Measurements from ENCODE around the gene THAP7. TPM values are rescaled to one million over a fixed set of nuclear protein-coding genes. Genes with fewer than 3 reads are reported as not detected.

Gene THAP7
- total and polyA plus RNA-seq, 2 of the 13 experiments (the other 11 are each of a cell fraction or from before 2014, with no cell fraction given), result 13.0 to 25.5 TPM

DNA sequence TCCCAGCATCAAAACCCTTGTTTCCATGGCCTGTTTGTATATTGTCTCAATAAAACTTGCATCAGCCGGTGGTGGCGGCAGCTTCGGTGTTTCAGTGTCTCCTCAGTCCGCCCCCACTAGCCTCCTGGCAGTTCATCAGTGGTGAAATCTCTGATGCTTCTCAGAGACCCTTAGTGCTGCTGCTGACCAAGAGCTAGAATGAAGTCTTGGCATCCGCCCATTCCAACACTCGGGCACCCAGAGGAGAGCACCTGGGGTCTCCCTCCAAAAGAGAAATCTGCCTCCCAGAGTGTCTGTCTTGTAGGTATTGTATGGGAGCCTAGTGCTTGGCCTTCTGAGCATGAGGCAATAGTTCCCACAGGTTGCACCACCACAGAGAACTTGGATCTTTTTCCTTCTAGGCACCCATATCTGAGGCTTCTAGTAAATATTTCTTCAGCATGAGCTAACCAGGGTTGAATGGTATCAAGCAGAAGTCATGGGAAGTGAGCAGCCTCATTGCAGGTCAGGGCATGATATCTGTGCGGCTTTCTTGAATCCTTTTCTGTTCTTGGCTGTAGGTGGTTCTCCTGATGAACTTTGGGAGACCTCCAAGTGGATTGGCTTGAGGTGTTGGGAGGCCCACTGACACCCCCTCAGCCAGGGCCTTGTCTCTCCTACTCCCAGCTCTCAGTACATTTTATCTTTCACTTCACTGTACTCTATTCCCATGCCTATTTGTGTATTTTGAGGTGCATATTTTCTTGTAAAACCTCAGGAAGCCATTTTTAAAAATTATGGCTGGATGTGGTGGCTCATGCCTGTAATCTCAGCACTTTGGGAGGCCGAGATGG lies 48.0 kb downstream of the THAP7 start (continued):
- TF ChIP-seq, protein P1, sequence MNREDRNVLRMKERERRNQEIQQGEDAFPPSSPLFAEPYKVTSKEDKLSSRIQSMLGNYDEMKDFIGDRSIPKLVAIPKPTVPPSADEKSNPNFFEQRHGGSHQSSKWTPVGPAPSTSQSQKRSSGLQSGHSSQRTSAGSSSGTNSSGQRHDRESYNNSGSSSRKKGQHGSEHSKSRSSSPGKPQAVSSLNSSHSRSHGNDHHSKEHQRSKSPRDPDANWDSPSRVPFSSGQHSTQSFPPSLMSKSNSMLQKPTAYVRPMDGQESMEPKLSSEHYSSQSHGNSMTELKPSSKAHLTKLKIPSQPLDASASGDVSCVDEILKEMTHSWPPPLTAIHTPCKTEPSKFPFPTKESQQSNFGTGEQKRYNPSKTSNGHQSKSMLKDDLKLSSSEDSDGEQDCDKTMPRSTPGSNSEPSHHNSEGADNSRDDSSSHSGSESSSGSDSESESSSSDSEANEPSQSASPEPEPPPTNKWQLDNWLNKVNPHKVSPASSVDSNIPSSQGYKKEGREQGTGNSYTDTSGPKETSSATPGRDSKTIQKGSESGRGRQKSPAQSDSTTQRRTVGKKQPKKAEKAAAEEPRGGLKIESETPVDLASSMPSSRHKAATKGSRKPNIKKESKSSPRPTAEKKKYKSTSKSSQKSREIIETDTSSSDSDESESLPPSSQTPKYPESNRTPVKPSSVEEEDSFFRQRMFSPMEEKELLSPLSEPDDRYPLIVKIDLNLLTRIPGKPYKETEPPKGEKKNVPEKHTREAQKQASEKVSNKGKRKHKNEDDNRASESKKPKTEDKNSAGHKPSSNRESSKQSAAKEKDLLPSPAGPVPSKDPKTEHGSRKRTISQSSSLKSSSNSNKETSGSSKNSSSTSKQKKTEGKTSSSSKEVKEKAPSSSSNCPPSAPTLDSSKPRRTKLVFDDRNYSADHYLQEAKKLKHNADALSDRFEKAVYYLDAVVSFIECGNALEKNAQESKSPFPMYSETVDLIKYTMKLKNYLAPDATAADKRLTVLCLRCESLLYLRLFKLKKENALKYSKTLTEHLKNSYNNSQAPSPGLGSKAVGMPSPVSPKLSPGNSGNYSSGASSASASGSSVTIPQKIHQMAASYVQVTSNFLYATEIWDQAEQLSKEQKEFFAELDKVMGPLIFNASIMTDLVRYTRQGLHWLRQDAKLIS (CRISPR knock-in tag; IDR thresholded peaks at IDR 0.05), result no peak
- TF ChIP-seq, protein P2, sequence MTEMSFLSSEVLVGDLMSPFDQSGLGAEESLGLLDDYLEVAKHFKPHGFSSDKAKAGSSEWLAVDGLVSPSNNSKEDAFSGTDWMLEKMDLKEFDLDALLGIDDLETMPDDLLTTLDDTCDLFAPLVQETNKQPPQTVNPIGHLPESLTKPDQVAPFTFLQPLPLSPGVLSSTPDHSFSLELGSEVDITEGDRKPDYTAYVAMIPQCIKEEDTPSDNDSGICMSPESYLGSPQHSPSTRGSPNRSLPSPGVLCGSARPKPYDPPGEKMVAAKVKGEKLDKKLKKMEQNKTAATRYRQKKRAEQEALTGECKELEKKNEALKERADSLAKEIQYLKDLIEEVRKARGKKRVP (CRISPR knock-in tag; IDR thresholded peaks at IDR 0.05), result peak; percentile 44 to 99; a peak in 3 of 4 replicates
- TF ChIP-seq SMC3 (IDR thresholded peaks at IDR 0.05; ENCODE audit: low read length) (peak; percentile 9; the same call in 1 of the 2 replicates), HNRNPUL1 (IDR thresholded peaks at IDR 0.05; ENCODE audit: low read depth, low read length) (no peak), LCORL (IDR thresholded peaks at IDR 0.05) (no peak), LCORL (CRISPR knock-in tag; IDR thresholded peaks at IDR 0.05) (0 out of 2 replicates have a peak, but pooled peaks have one; percentile 11), POLR2A (IDR thresholded peaks at IDR 0.05; ENCODE audit: insufficient read depth in 1 of 2, low read depth in 2 of 2, low read length in 2 of 2) (0 out of 4 replicates have a peak, but pooled peaks of 1 of the 2 experiments have one; percentile 20), KLF16 (CRISPR knock-in tag; IDR thresholded peaks at IDR 0.05) (peak in 1 of 2 experiments; percentile 58; a peak in 1 of 4 replicates), SOX6 (IDR thresholded peaks at IDR 0.05) (no peak), SOX6 (CRISPR knock-in tag; IDR thresholded peaks at IDR 0.05) (peak; percentile 41; the same call in 1 of the 2 replicates), NCOR1 (IDR thresholded peaks at IDR 0.05; ENCODE audit: borderline replicate concordance, low read length) (peak; percentile 47; the same call in 1 of the 2 replicates), KMT2B (CRISPR knock-in tag; IDR thresholded peaks at IDR 0.05) (no peak), PAX8 (CRISPR knock-in tag; IDR thresholded peaks at IDR 0.05; ENCODE audit: borderline replicate concordance) (no peak), SALL2 (CRISPR knock-in tag; IDR thresholded peaks at IDR 0.05) (0 out of 2 replicates have a peak, but pooled peaks have one; percentile 42), ZNF570 (CRISPR knock-in tag; IDR thresholded peaks at IDR 0.05; ENCODE audit: borderline replicate concordance) (no peak), RBM22 (optimal IDR thresholded peaks at IDR 0.05; ENCODE audit: low read length) (peak; percentile 95), SRSF1 (optimal IDR thresholded peaks at IDR 0.05; ENCODE audit: low read depth, low read length) (no peak), HNRNPLL (IDR thresholded peaks at IDR 0.05; ENCODE audit: low read depth, low read length, poor library complexity, severe bottlenecking) (no peak), GATAD2A (CRISPR knock-in tag; IDR thresholded peaks at IDR 0.05) (peak; percentile 86)
- TF ChIP-seq, protein P3, sequence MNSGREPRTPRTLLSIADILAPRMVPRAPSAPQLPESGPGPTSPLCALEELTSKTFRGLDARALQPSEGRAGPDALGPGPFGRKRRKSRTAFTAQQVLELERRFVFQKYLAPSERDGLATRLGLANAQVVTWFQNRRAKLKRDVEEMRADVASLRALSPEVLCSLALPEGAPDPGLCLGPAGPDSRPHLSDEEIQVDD (CRISPR knock-in tag; IDR thresholded peaks at IDR 0.05; ENCODE audit: borderline replicate concordance), result no peak
- TF ChIP-seq, protein P4, sequence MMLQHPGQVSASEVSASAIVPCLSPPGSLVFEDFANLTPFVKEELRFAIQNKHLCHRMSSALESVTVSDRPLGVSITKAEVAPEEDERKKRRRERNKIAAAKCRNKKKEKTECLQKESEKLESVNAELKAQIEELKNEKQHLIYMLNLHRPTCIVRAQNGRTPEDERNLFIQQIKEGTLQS (CRISPR knock-in tag; IDR thresholded peaks at IDR 0.05), result peak; percentile 41; the same call in 1 of the 2 replicates
- TF ChIP-seq, protein P5, sequence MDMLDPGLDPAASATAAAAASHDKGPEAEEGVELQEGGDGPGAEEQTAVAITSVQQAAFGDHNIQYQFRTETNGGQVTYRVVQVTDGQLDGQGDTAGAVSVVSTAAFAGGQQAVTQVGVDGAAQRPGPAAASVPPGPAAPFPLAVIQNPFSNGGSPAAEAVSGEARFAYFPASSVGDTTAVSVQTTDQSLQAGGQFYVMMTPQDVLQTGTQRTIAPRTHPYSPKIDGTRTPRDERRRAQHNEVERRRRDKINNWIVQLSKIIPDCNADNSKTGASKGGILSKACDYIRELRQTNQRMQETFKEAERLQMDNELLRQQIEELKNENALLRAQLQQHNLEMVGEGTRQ (IDR thresholded peaks at IDR 0.05; ENCODE audit: low read depth, low read length), result no peak
- TF ChIP-seq, protein P5 (CRISPR knock-in tag; IDR thresholded peaks at IDR 0.05; ENCODE audit: borderline replicate concordance), result no peak
